Activated CD8-positive, alpha-beta memory T cell treated with anti-CD3 and anti-CD28 coated beads, Interleukin-2, amount 50 U/mL, for 24 hours (primary cell): ENCODE results near the gene ADGRA1.
"Not testable (repeated sequence)": the region's sequence is repeated elsewhere in the genome, so short reads cannot be mapped to it uniquely, and the experiment has no call there.

Experiments
- DNase-seq: peaks from one replicate; pipeline ENCODE4 v3.0.0-alpha.2; 2020; ENCODE audit errors: extremely low read depth

The ADGRA1 gene

DNA sequence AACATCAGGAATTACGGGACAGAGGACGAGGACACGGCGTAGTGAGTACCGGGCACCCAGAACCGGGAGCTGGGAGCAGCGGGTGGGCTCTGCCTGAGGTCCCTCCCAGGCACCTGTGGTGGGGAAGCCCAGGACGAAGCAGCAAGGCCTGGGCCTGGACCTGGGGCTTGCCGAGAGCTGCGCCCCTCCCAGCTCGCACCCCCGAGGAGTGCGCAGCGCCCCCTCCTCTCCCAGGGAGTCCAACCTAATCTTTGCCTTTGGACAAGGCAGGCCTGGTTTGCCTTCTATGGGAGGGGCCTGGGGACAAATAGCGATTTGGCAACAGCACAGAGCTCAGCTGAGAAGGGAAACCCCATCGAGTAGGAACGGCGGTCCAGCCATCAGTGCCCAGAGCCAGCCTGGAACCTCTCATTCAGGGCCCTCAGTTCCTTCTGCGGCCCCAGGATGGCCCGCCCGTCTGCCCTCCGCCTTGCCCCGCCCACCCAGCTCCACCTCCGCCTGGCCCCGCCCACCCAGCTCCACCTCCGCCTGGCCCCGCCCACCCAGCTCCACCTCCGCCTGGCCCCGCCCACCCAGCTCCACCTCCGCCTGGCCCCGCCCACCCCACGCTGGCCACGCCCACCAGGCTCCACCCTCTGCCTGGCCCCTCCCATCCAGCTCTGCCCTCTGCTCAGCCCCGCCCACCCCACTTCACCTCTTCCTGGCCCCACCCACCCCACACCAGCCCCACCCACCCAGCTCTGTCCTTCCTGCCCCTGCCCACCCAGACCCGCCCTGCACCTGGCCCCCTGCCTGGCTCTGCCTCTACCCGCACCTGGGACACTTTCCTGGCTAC is 39.8 kb downstream of the ADGRA1 start:
- DNase-seq: peak; percentile 14

DNA sequence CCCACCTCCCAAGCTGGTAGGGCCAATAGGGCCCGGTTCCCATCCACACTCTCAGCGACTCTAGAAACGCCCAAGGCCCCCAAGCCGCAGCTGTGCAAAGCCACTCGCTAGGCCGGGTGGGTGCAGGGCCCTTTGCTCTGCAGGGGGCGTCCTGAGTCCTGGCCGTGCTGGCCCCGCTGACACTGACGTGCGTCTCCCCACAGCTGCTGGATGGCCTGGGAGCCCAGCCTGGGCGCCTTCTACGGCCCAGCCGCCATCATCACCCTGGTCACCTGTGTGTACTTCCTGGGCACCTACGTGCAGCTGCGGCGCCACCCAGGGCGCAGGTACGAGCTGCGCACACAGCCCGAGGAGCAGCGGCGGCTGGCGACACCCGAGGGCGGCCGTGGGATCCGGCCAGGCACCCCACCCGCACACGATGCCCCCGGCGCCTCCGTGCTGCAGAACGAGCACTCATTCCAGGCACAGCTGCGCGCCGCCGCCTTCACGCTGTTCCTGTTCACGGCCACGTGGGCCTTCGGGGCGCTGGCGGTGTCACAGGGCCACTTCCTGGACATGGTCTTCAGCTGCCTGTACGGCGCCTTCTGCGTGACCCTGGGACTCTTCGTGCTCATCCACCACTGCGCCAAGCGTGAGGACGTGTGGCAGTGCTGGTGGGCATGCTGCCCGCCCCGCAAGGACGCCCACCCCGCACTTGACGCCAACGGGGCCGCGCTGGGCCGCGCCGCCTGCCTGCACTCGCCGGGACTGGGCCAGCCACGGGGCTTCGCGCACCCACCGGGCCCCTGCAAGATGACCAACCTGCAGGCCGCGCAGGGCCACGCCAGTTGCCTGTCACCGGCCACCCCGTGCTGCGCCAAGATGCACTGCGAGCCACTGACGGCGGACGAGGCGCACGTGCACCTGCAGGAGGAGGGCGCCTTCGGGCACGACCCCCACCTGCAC is 40.7 kb downstream of the ADGRA1 start:
- no peak for DNase-seq

DNA sequence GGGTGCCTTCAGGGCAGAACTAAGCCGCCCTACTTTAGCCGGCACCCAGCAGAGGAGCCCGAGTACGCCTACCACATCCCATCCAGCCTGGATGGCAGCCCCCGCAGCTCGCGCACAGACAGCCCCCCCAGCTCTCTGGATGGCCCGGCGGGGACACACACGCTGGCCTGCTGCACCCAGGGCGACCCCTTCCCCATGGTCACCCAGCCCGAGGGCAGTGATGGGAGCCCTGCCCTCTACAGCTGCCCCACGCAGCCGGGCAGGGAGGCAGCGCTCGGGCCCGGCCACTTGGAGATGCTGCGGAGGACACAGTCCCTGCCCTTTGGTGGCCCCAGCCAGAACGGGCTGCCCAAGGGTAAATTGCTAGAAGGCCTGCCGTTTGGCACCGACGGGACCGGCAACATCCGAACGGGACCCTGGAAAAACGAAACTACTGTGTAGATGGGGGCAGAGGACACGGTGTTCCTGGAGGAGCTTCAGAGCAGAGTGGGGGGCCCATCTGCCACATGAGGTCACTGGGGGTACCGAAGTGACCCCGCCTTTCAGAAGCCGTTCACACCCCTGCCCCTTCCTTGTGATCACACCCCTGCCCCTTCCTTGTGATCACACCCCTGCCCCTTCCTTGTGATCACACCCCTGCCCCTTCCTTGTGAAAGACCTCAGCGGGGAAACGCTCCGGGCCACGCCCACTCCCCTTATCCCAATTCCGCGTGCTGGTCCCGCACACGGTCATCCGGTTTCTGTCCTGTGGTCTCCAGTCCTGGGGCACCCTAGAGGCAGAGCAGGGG is 41.5 kb downstream of the ADGRA1 start:
- DNase-seq: no peak

DNA sequence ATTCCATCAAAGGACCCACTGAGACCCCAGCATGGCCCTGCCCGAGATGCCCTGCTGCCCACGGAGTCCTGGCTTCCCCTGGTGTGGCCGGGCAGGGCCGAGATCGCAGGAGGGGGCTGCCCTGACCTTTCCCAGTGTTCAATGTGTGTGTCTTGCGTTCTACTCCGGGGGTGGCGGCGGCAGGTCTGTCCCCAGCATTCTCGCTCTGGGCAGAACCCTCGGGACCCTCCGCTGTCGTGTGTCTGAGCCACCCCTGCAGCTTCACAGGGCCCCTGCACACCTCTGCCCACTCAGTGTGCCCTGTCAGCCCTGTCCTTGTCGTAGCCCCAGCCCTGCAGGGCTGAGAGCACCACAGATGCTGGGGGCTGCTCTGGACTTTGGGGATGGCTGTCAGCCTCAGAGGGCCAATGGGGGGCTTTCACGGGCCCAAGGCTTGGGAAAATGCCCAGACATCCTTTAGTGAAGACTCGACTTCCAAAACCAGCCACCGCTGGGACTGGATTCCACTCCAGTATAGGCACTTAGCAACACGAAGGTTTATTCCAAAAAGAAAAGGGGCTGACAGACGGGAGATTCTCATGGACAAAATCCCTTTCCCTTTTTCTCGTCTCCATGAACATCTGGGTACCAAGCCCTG is 42.3 kb downstream of the ADGRA1 start:
- no peak for DNase-seq

DNA sequence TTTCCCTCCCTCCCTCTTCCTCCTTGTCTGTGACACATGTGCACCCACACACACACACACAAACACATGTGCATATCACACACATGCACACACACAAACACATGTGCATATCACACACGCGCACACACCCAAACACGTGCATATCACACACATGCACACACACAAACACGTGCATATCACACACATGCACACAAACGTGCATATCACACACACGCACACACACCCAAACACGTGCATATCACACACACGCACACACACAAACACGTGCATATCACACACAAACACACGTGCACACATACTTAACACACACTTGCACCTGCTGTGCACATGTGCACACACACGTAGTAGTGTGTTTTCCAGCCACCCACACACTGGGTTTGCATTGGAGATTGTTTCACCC is 42.9 kb downstream of the ADGRA1 start:
- DNase-seq: no peak

DNA sequence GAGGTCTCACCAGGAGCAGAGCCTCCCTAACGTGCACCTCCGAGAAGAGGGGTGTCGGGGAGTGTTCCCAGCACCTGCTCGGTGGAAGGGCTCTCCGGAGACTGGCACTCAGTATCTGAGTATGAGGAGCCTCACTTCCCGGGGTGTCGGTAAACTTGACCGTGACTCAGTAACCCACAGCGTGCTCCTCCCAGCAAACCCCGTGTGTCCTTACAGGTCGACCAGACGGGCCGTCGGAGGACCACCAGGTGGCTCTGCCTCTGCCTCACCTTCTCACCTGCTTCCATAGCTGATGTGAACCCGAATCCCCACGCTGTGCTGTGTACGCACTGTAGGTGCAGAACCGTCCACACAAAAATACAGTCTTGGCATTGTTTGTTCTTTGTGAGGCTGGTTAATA is 43.3 kb downstream of the ADGRA1 start:
- no peak for DNase-seq

DNA sequence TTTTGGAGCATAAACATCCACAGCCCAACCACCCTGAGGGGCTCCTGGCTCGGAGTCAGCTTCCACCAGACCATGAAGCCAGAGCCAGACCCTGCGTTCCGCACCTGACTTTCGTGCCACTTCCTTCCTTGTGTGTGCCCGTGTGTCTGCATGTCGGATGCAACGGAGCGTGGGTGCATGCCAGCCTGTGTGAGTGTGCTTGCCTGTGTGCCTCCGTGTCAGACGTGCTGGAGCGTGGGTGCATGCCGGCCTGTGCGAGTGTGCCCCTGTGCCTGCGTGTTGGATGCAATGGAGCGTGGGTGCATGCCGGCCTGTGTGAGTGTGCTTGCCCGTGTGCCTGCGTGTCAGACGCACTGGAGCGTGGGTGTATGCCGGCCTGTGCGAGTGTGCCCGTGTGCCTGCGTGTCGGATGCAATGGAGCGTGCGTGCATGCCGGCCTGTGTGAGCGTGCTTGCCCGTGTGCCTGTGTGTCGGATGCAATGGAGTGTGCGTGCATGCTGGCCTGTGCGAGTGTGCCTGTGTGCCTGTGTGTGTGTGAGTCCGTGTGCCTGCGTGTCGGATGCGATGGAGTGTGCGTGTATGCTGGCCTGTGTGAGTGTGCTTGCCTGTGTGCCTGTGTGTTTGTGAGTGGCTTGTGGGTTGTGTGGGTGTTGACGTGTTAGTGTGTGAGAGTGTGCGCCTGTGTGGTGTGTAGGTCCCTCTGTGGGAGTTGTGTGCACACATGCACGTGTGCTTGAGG is 44.2 kb downstream of the ADGRA1 start:
- DNase-seq: no peak

DNA sequence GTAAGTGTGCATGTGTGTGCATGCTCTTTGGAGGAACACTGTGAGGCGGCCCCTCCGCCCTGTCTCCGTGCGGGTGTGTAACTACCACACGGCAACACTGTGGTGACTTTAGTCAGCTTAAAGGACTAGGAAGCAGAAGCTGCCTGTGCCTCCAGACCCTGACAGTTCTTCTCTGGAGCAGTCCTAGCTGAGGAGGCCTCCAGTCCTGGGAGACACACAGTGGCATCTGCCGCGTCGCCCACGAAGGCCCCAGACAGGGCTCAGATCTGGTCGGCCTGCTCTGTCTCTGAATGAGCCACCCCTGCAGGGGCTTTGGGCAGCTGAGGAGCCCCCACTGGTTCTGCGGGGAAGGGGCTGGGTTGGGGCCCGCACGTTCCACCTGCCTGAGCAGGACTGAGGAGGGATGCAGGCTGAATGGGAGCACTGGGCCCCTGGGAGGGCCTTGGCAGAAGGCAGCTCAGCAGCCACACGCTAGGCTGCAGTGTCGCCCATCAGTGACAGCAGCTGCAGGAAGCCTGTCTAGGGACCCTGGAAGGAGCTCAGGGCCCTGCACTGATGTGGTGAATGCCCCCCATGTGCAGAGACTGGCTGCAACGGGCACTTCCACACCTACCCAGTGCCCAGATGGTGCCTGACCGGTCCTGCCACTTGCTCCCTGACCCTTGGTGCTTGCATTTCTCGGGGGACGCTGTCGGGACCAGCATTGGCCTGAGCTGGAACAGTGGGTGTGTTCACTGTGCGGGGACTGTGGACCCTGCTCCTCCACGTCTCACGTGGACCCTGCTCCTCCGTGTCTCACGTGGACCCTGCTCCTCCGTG is 45.0 kb downstream of the ADGRA1 start:
- no peak for DNase-seq

DNA sequence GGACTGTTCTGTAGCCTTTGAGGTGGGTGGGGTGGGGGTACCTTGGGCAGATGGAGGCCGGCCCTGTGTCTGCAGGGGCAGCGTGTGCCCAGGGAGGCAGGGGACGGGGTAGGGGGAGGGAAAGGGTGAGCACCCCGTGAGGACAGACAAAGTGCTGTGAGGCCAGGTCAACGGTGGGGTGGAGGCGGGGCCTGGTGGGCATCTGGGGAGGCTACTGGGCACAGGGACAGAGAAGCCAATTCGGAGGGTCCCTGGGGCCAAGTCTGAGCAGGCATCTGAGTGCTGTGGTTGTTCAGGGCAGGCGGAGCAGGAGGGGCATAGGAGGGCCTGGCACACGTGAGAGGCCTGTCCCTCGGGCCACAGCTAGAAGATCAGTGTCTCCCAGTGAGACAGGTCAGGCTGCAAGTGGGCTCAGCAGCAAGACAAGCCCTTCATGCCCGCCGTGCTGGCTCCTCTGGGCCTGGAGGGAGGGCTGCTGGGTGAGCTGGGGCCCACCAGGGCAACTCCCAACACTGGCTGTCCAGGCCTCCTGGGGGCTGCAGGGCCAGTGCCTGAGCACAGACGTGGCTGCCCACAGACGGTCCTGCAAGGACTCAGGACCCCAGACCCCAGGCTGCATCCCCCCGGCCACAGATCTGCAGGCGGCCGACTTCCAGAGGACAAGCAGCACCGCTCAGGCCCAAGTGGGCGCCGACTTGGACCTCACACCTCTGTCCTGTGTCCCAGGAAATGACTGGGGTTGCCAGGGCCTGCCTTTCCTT is 45.9 kb downstream of the ADGRA1 start:
- no peak for DNase-seq

DNA sequence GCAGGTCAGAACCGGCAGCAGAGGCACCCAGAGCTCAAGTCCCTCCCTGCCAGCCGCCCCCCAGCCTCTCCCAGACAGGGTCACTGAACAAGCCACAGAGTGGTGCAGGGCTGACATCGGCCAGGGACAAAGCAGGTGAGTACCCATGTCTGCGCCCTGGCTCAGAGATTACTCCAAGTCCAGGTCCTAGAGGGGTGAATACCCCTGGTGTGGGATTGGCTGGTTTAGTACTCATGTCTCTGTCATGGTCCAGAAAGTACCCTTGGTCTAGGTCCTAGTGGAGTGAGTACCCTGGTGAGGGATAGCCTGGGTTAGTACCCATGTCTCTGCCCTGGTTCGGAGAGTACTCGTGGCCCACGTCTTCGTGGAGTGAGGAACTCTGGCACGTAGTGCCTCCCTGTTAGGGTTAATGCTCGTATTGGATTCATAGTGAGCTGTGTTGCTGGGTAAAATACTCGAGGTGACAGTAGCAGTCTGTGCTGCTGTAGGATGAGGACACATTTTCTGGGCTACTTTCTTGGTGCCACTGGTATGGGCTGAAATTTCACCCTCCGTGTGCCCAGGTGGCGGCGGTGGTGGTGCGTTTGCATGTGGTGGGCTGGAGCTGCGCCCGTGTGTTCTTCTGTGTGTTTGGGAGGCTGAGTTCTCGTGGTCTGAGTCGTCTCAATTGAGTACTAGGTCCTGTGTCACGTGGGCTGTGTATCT is 46.8 kb downstream of the ADGRA1 start:
- DNase-seq: no peak

DNA sequence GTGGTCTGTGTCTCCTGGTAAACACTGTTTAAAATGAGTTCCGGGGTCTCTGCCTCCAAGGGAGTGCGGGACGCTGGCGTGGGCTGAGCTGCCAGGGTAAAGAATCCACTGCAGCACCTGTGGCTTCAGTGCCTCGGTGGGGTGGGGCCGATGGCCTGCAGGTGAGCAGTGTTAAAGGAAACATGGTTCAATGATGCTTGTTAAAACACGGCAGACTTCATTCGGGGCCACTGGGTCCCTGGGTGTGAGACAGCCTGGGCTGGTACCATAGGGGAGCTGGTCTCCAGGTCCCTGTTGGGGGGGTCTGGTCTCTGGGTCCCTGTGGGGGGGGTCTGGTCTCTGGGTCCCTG is 47.4 kb downstream of the ADGRA1 start:
- DNase-seq: no peak

DNA sequence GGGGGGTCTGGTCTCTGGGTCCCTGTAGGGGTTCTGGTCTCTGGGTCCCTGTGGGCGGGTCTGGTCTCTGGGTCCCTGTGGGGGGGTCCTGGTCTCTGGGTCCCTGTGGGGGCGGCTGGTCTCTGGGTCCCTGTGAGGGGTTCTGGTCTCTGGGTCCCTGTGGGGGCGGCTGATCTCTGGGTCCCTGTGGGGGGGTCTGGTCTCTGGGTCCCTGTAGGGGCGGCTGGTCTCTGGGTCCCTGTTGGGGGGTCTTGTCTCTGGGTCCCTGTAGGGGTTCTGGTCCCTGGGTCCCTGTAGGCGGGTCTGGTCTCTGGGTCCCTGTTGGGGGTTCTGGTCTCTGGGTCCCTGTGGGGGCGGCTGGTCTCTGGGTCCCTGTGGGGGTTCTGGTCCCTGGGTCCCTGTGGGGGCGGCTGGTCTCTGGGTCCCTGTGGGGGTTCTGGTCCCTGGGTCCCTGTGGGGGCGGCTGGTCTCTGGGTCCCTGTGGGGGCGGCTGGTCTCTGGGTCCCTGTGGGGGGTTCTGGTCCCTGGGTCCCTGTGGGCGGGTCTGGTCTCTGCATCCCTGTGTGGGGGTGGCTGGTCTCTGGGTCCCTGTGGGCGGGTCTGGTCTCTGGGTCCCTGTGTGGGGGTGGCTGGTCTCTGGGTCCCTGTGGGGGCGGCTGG is 49.9 kb downstream of the ADGRA1 start:
- DNase-seq: not testable (repeated sequence)

DNA sequence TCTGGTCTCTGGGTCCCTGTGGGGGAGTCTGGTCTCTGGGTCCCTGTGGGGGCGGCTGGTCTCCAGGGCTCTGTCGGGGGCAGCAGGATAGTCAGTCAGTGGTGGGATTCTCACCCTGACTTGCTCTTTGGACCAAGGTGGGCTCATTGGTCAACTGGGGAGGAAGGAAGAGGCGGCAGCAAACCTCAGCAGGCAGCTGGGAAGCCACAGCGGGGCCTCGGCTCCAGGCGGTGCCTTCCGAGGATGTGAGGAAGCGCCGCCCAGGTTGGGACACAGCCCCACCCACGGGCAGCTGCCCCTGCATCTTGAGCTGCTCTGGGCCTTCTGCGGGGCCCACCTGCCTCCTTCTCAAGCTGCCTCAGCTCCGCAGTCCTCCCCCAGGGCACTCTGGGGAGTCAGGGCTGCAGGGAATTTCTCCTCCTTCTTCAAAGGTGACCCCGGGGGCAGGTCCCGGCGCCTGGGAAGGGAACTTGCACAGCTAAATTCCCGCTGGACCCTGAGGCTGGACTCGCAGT is 51.9 kb downstream of the ADGRA1 start:
- DNase-seq: no peak

DNA sequence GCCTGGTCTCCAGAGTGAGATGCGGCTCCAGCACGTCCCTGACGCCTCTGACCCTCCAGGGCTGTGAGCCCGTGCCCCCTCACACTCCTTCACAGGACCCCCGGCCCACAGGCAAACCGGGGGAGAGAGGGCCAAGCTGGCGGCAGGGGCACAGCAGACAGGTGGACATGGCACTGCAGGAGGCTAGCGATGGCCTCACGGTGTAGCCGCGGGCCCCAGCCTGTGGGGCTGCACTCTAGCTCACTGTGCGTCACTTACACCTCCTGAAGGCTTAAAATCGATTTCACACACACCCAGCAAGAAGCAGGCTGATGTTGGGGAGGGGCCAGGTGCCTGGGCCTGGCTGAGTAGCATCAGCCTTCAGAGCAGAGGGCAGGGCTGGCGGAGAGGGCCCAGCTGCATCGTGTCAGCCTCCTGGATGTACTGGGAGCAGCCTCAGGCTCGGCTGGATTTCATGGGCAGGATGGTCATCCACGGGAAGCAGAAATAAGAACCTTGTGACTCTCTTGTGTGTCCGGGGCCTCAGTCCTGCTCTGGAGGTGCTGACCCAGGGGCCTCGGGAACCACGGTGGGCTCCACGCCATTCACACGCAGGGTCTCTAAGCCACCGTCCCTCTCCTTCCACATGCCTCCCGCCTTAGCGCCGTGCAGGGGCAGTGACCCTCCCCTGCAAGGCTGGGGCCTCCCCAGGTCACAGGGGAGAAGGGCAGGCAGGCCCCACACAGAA is 52.9 kb downstream of the ADGRA1 start:
- DNase-seq: no peak

DNA sequence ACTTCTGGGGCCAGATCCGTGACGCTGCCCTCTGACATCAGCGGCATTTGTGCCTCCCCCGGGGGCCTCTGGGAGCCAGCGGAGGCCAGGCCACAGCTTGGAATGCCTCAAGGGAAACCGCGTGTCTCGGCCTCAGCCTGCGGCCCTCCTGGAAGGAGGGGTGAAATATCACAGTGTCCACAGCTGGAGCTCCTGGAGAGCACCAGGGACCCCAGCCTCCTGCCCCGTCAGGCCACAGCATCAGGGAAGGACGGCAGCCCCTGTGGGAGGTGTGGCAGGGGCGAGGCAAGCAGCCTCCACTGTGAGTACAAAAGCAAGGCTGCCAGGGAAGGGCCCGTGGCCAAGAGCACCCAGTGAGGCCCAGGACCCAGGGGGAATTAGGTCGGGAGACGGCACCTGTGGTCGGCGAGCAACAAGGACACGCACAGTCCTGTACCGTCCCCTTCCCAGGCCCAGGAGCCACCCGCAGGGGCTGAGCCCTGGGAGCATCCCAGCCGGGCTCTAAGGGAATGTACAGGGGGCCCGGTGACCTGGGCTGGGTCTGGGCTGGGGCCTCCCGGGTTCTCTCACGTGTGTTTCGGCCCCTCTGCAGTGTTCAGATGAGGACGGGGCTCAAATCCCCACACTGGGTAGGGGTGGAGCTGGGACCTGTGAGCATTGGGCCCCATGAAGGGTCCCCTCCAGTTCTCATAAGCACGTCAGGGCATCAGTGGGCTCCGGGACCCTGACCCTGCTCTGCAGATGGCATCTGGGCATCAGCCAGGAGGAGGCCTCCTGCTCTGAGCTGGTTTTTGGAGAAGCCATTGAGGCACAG is 53.6 kb downstream of the ADGRA1 start:
- DNase-seq: no peak

DNA sequence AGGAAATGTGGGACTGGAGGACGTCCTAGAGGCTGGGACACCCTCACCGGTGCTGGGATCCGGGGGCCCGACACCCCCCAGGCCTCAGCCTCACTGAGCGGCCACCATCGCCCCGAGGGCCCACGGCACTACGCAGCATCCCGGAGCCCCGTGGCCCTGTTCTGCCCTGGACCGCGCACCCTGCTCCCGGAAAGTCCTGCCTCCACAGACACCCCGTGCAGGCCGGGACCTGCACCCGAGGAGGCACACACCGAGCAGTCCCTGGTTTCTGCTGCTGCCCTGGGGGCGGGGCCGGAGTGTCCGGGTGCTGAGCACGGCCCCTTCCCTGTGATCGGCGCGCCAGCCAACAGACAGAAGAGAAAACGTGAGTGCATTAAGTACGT is 54.2 kb downstream of the ADGRA1 start:
- no peak for DNase-seq
